Loucy (cell line): ENCODE data around the gene FBXL14.

Experiments
- H2AFZ ChIP-seq: fragments of 200-600 bp; sonication (generic); 2 replicates; pipeline ENCODE4 v1.6.0; 2016; ENCODE audit warnings: antibody characterized with exemption, mild to moderate bottlenecking, low read length, moderate library complexity
- H3F3A ChIP-seq: fragments of 200-600 bp; 2 replicates; pipeline ENCODE4 v1.6.0; 2016; ENCODE audit warnings: antibody characterized with exemption, low read depth, mild to moderate bottlenecking
- H3K27me3 ChIP-seq: fragments of 200-600 bp; sonication (generic); 2 replicates; pipeline ENCODE4 v1.6.1; 2014; ENCODE audit warnings: low read length, mild to moderate bottlenecking; ENCODE audit not compliant: insufficient read depth, poor library complexity, severe bottlenecking
- H3K36me3 ChIP-seq: fragments of 200-600 bp; sonication (generic); 2 replicates; pipeline ENCODE4 v1.6.1; 2016; ENCODE audit warnings: low read length; ENCODE audit not compliant: insufficient read depth
- H3K4me1 ChIP-seq: fragments of 200-600 bp; sonication (generic); 2 replicates; pipeline ENCODE4 v1.5.1; 2014; ENCODE audit warnings: low read length, mild to moderate bottlenecking; ENCODE audit not compliant: insufficient read depth, poor library complexity, severe bottlenecking
- H3K4me2 ChIP-seq: fragments of 200-600 bp; sonication (generic); 2 replicates; pipeline ENCODE4 v1.6.0; 2014; ENCODE audit warnings: antibody characterized with exemption, low read length, low read depth, mild to moderate bottlenecking; ENCODE audit not compliant: poor library complexity, severe bottlenecking
- H3K4me3 ChIP-seq: fragments of 200-600 bp; sonication (generic); 2 replicates; pipeline ENCODE4 v1.5.1; 2014; ENCODE audit warnings: low read length, mild to moderate bottlenecking, mixed read lengths; ENCODE audit not compliant: poor library complexity, severe bottlenecking
- H3K79me2 ChIP-seq: fragments of 200-600 bp; sonication (generic); 2 replicates; pipeline ENCODE4 v1.6.1; 2014; ENCODE audit warnings: low read length; ENCODE audit not compliant: insufficient read depth
- H3K9ac ChIP-seq: fragments of 200-600 bp; sonication (generic); 2 replicates; pipeline ENCODE4 v1.6.0; 2014; ENCODE audit warnings: mild to moderate bottlenecking, low read depth, low read length, moderate library complexity; ENCODE audit not compliant: poor library complexity, severe bottlenecking
- H3K9me2 ChIP-seq: fragments of 200-600 bp; sonication (generic); replicated peaks from 2 replicates; pipeline ENCODE4 v1.6.1; 2016; ENCODE audit warnings: low read depth, low read length, mixed read lengths
- H3K9me3 ChIP-seq: fragments of 200-600 bp; sonication (generic); 2 replicates; pipeline ENCODE4 v1.6.1; 2014; ENCODE audit warnings: mild to moderate bottlenecking, antibody characterized with exemption, low read length, low read depth; ENCODE audit not compliant: insufficient read depth
- H4K20me1 ChIP-seq: fragments of 200-600 bp; sonication (generic); 2 replicates; pipeline ENCODE4 v1.6.0; 2014; ENCODE audit warnings: antibody characterized with exemption, low read length, mild to moderate bottlenecking; ENCODE audit not compliant: insufficient read depth, poor library complexity, severe bottlenecking
- CTCF ChIP-seq: fragments of 200-600 bp; sonication (generic); conservative IDR thresholded peaks from 2 replicates; pipeline ENCODE4 v1.5.1; 2014; ENCODE audit warnings: mild to moderate bottlenecking, antibody characterized with exemption, low read length
- EZH2phosphoT487 ChIP-seq: fragments of 200-600 bp; IDR thresholded peaks from 2 replicates; pipeline ENCODE4 v1.6.1; 2018; ENCODE audit warnings: antibody characterized with exemption, mild to moderate bottlenecking, moderate library complexity, borderline replicate concordance

Gene FBXL14

GRCh38 chr12:1582709-1583050 lies 11.7 kb downstream of the FBXL14 start:
- H4K20me1 ChIP-seq: peaks cover 10% of the 10 kb centered on the region
- H3K27me3 ChIP-seq: peaks cover 30% of the 10 kb centered on the region
- no peaks in the 10 kb centered on the region for H3K9me3 ChIP-seq
- H3K9ac ChIP-seq: no peak overlapping the region
- H2AFZ ChIP-seq: no peak overlapping the region
- TF ChIP-seq EZH2phosphoT487 (no peak), CTCF (no peak)
- H3K36me3 ChIP-seq: peaks cover 5% of the 10 kb centered on the region; the same call in 1 of the 2 replicates
- H3K79me2 ChIP-seq: no peaks in the 10 kb centered on the region
- H3K4me3 ChIP-seq: no peak overlapping the region
- H3K4me2 ChIP-seq: no peak overlapping the region
- H3F3A ChIP-seq: no peaks in the 10 kb centered on the region
- H3K9me2 ChIP-seq: no peaks in the 10 kb centered on the region
- H3K4me1 ChIP-seq: peaks cover 7% of the 10 kb centered on the region

GRCh38 chr12:1581973-1582708 lies 12.2 kb downstream of the FBXL14 start:
- no peak overlapping the region for H3K4me2 ChIP-seq
- no peak overlapping the region for H2AFZ ChIP-seq
- peaks cover 4% of the 10 kb centered on the region for H3K4me1 ChIP-seq
- H3K27me3 ChIP-seq: peaks cover 35% of the 10 kb centered on the region
- H3K9me2 ChIP-seq: no peaks in the 10 kb centered on the region
- H3K9ac ChIP-seq: no peak overlapping the region
- no peaks in the 10 kb centered on the region for H3F3A ChIP-seq
- H3K36me3 ChIP-seq: peaks cover 5% of the 10 kb centered on the region; the same call in 1 of the 2 replicates
- no peaks in the 10 kb centered on the region for H3K79me2 ChIP-seq
- H3K9me3 ChIP-seq: no peaks in the 10 kb centered on the region
- H3K4me3 ChIP-seq: no peak overlapping the region
- peaks cover 7% of the 10 kb centered on the region for H4K20me1 ChIP-seq
- TF ChIP-seq CTCF (no peak), EZH2phosphoT487 (no peak)

- H3F3A ChIP-seq: no peaks in the 10 kb centered on the region
- no peaks in the 10 kb centered on the region for H3K36me3 ChIP-seq
- no peaks in the 10 kb centered on the region for H3K9me2 ChIP-seq
- H3K4me1 ChIP-seq: peaks cover 19% of the 10 kb centered on the region
- H3K4me2 ChIP-seq: no peak overlapping the region
- H2AFZ ChIP-seq: no peak overlapping the region
- no peak overlapping the region for H3K9ac ChIP-seq
- H3K4me3 ChIP-seq: no peak overlapping the region
- no peaks in the 10 kb centered on the region for H3K79me2 ChIP-seq
- no peaks in the 10 kb centered on the region for H3K9me3 ChIP-seq
- TF ChIP-seq EZH2phosphoT487 (no peak), CTCF (no peak)
- peaks cover 42% of the 10 kb centered on the region for H3K27me3 ChIP-seq
- H4K20me1 ChIP-seq: peaks cover 9% of the 10 kb centered on the region
These were observed 13.9 kb downstream of the FBXL14 start for GRCh38 chr12:1580526-1580925.
